IMR-90 (cell line): ENCODE measurements around the gene SLC12A4. TPM values are rescaled to one million over a fixed set of nuclear protein-coding genes. Genes with fewer than 3 reads are reported as not detected.

Source experiments
- ATAC-seq: fragments of 200-7000 bp; cut with Tn5 transposase; 2 replicates; pipeline ENCODE4 v1.9.1; 2020; ENCODE audit warnings: low read depth, mild to moderate bottlenecking, moderate library complexity
- BruUV-seq: library from RNA; stranded (reverse); fragments of 400-500 nt; replicated peaks from 2 replicates; lab custom pipeline; 2021; lab: Mats Ljungman, UMichigan
- CTCF ChIA-PET: fragments of 300-600 bp; formaldehyde crosslinking; extraction: SDS; loops from one replicate; lab custom pipeline; 2021; ENCODE audit warnings: antibody characterized with exemption; lab: Yijun Ruan, JAX
- POLR2A ChIA-PET: fragments of 300-600 bp; sonication (Branson Sonifier 250); formaldehyde crosslinking; loops from one replicate; lab custom pipeline; 2022; ENCODE audit warnings: antibody characterized with exemption; ENCODE audit not compliant: unreplicated experiment; lab: Charles Lee
- DNase-seq: peaks from one replicate; pipeline ENCODE4 v3.0.0; 2013
- H2AFZ ChIP-seq: replicated peaks from 2 replicates; pipeline ENCODE3; 2013; ENCODE audit warnings: low read length, mild to moderate bottlenecking; ENCODE audit not compliant: poor library complexity
- H2AK5ac ChIP-seq: 2 replicates; pipeline ENCODE4 v1.6.1; 2013; ENCODE audit warnings: low read depth, low read length, inconsistent platforms
- H2AK9ac ChIP-seq: replicated peaks from 2 replicates; pipeline ENCODE3; 2013; ENCODE audit warnings: mild to moderate bottlenecking, low read depth, low read length, moderate library complexity; ENCODE audit not compliant: poor library complexity
- H2BK120ac ChIP-seq: 2 replicates; pipeline ENCODE4 v1.6.1; 2013; ENCODE audit warnings: low read depth, low read length, inconsistent platforms
- H2BK15ac ChIP-seq: 3 replicates; pipeline ENCODE4 v1.6.1; 2013; ENCODE audit warnings: low read depth, low read length, inconsistent platforms
- H2BK20ac ChIP-seq: 2 replicates; pipeline ENCODE4 v1.6.1; 2013; ENCODE audit warnings: low read depth, mild to moderate bottlenecking, inconsistent platforms, low read length, moderate library complexity
- H2BK5ac ChIP-seq: 2 replicates; pipeline ENCODE4 v1.6.1; 2013; ENCODE audit warnings: mild to moderate bottlenecking, low read depth, low read length, inconsistent platforms; ENCODE audit not compliant: poor library complexity, severe bottlenecking
- H3K14ac ChIP-seq: replicated peaks from 2 replicates; pipeline ENCODE4 v1.6.1; 2013; ENCODE audit warnings: low read depth, low read length, inconsistent platforms
- H3K18ac ChIP-seq: 2 replicates; pipeline ENCODE4 v1.6.1; 2013; ENCODE audit warnings: low read depth, low read length, control low read depth
- H3K23ac ChIP-seq: 2 replicates; pipeline ENCODE4 v1.6.1; 2013; ENCODE audit warnings: low read depth, low read length, inconsistent platforms
- H3K27ac ChIP-seq: 2 replicates; pipeline ENCODE4 v1.5.1; 2013; ENCODE audit warnings: mild to moderate bottlenecking, control low read depth, low read length; ENCODE audit not compliant: insufficient read depth
- H3K27me3 ChIP-seq: 2 replicates; pipeline ENCODE4 v1.6.1; 2013; ENCODE audit warnings: low read length; ENCODE audit not compliant: control insufficient read depth, insufficient read depth
- H3K36me3 ChIP-seq: 2 replicates; pipeline ENCODE4 v1.6.1; 2013; ENCODE audit warnings: low read length, mixed read lengths; ENCODE audit not compliant: control insufficient read depth, insufficient read depth
- H3K4ac ChIP-seq: 2 replicates; pipeline ENCODE4 v1.6.1; 2013; ENCODE audit warnings: low read depth, low read length, inconsistent platforms
- H3K4me1 ChIP-seq: 2 replicates; pipeline ENCODE4 v1.6.1; 2013; ENCODE audit warnings: low read length, mixed read lengths; ENCODE audit not compliant: control insufficient read depth, insufficient read depth
- H3K4me2 ChIP-seq: 2 replicates; pipeline ENCODE4 v1.6.1; 2013; ENCODE audit warnings: low read depth, mild to moderate bottlenecking, control low read depth, low read length, moderate library complexity
- H3K4me3 ChIP-seq: 2 replicates; pipeline ENCODE4 v1.5.1; 2013; ENCODE audit warnings: low read depth, mild to moderate bottlenecking, control low read depth, low read length, moderate library complexity; ENCODE audit not compliant: insufficient read depth
- H3K56ac ChIP-seq: 2 replicates; pipeline ENCODE4 v1.6.1; 2013; ENCODE audit warnings: low read length, inconsistent platforms; ENCODE audit not compliant: insufficient read depth; ENCODE audit errors: extremely low read depth
- H3K79me1 ChIP-seq, 2 experiments: 2 replicates each; pipeline ENCODE4 v1.6.1; 2013; ENCODE audit warnings: low read length in 2 of 2, inconsistent platforms in 1 of 2, low read depth in 1 of 2
- H3K9ac ChIP-seq: 2 replicates; pipeline ENCODE4 v1.6.1; 2013; ENCODE audit warnings: low read depth, low read length, control low read depth
- H3K9me1 ChIP-seq: 2 replicates; pipeline ENCODE4 v1.6.1; 2013; ENCODE audit warnings: low read length, inconsistent platforms; ENCODE audit not compliant: insufficient read depth
- H3K9me3 ChIP-seq: 2 replicates; pipeline ENCODE4 v1.6.1; 2013; ENCODE audit warnings: low read length; ENCODE audit not compliant: control insufficient read depth, insufficient read depth
- H4K20me1 ChIP-seq: 2 replicates; pipeline ENCODE4 v1.6.1; 2013; ENCODE audit warnings: low read length, inconsistent platforms; ENCODE audit not compliant: insufficient read depth
- H4K5ac ChIP-seq: 2 replicates; pipeline ENCODE4 v1.6.1; 2013; ENCODE audit warnings: mild to moderate bottlenecking, low read depth, low read length, control low read depth
- H4K8ac ChIP-seq, 2 experiments: 2 replicates each; pipeline ENCODE4 v1.6.1; 2013; ENCODE audit warnings: low read depth in 2 of 2, low read length in 2 of 2, control low read depth in 1 of 2, inconsistent platforms in 1 of 2
- H4K91ac ChIP-seq: 2 replicates; pipeline ENCODE4 v1.6.1; 2013; ENCODE audit warnings: low read depth, low read length, inconsistent platforms; ENCODE audit not compliant: insufficient read depth
- CHD1 ChIP-seq: IDR thresholded peaks from 2 replicates; pipeline ENCODE4 v1.6.1; 2012; ENCODE audit warnings: low read depth, low read length, improper control_type of control experiment
- MAZ ChIP-seq: IDR thresholded peaks from 2 replicates; pipeline ENCODE4 v1.6.1; 2012; ENCODE audit warnings: low read depth, mild to moderate bottlenecking, low read length, improper control_type of control experiment, moderate library complexity, borderline replicate concordance
- MXI1 ChIP-seq: IDR thresholded peaks from 2 replicates; pipeline ENCODE4 v1.6.1; 2012; ENCODE audit warnings: low read depth, mild to moderate bottlenecking, low read length, moderate library complexity, borderline replicate concordance
- RAD21 ChIP-seq: IDR thresholded peaks from 2 replicates; pipeline ENCODE4 v1.6.1; 2012; ENCODE audit warnings: low read length, improper control_type of control experiment
- SMC3 ChIP-seq: fragments of 150-350 bp; IDR thresholded peaks from 2 replicates; pipeline ENCODE4 v1.6.1; 2016; ENCODE audit warnings: low read depth, mild to moderate bottlenecking, antibody characterized with exemption, low read length, moderate library complexity
- USF2 ChIP-seq: fragments of 150-350 bp; IDR thresholded peaks from 2 replicates; pipeline ENCODE4 v1.6.1; 2017; ENCODE audit warnings: mild to moderate bottlenecking, antibody characterized with exemption, low read length, low read depth
- WGBS, 2 experiments: methylation state at CpG; one replicate each; pipeline versions ENCODE4 v1.1.5 to v1.1.7; 2013; ENCODE audit warnings: missing lambda C conversion rate in 2 of 2; ENCODE audit not compliant: insufficient read length in 1 of 2; ENCODE audit errors: extremely low coverage in 2 of 2; 5-methylcytosine and 5-hydroxymethylcytosine counted together
- dilution Hi-C: fragments of 300-500 bp; cut with HindIII; formaldehyde crosslinking; loops from one replicate; pipeline ENCODE4 v1.14.3; 2018; ENCODE audit warnings: low sequenced_read_pairs; ENCODE audit not compliant: unreplicated experiment
- in situ Hi-C: fragments of 300-500 bp; cut with MboI; formaldehyde crosslinking; loops from 3 replicates; pipeline ENCODE4 v1.14.3; 2019; ENCODE audit warnings: low sequenced_read_pairs, inconsistent platforms, mixed read lengths
- intact Hi-C: fragments of 100-400 bp; cut with micrococcal nuclease; formaldehyde crosslinking; loops from 2 replicates; pipeline ENCODE4 v1.10.0; 2022
- polyA plus RNA-seq, 3 experiments: library from polyadenylated mRNA; depleted of rRNA; stranded (reverse); fragments of >200 nt; gene quantifications; 2 replicates each; pipeline ENCODE4 v1.2.3, GENCODE V29; 2012; ENCODE audit warnings: low replicate concordance in 1 of 3
- total RNA-seq: library from RNA; depleted of rRNA; stranded (reverse); fragments of >200 nt; gene quantifications from 2 replicates; pipeline ENCODE4 v1.2.3, GENCODE V29; 2012

Gene SLC12A4
- total and polyA plus RNA-seq, 2 of the 4 experiments (the other 2 are of a cell fraction) = 36.6 to 132 TPM

GRCh38 chr16:67987460-67988160 is 19.2 kb upstream of the SLC12A4 start:
- no peak overlapping the region for H3K9ac ChIP-seq
- no peak for DNase-seq

More at GRCh38 chr16:67987460-67988160, 19.2 kb upstream of the SLC12A4 start:
- Histone ChIP-seq H3K27ac (no peak overlapping the region), H3K18ac (no peak overlapping the region), H2BK5ac (no peak overlapping the region), H3K56ac (no peak overlapping the region), H3K79me1 (no peaks in the 10 kb centered on the region), H2BK15ac (no peak overlapping the region), H3K4me1 (peaks cover 1% of the 10 kb centered on the region; the same call in 1 of the 2 replicates), H2AFZ (peak overlapping the region; percentile 34), H3K36me3 (no peaks in the 10 kb centered on the region), H4K20me1 (no peaks in the 10 kb centered on the region), H3K4me2 (no peak overlapping the region), H4K91ac (no peak overlapping the region), H3K23ac (no peak overlapping the region), H3K4ac (no peak overlapping the region), H2BK120ac (no peak overlapping the region), H3K27me3 (peaks cover 5% of the 10 kb centered on the region; the same call in 1 of the 2 replicates), H4K5ac (no peak overlapping the region), H2AK9ac (peak overlapping the region; percentile 25), H3K9me3 (no peaks in the 10 kb centered on the region), H2AK5ac (no peak overlapping the region), H3K4me3 (no peak overlapping the region), H2BK20ac (no peak overlapping the region), H3K14ac (no peak overlapping the region), H4K8ac (no peak overlapping the region), H3K9me1 (no peaks in the 10 kb centered on the region)
- ChIA-PET CTCF (interaction anchor here (0.6 kb wide), 1 partner anchor 258 kb away, joined by 4 read pairs; the partner anchor contains the start of gene PLA2G15), POLR2A (interaction anchor here (0.6 kb wide), 1 partner anchor 104 kb away, joined by 3 read pairs; no protein-coding TSS in a partner anchor)
- TF ChIP-seq MAZ (no peak), USF2 (no peak), CHD1 (no peak), RAD21 (no peak), SMC3 (no peak), MXI1 (no peak)
- no TSS peak for BruUV-seq
- 50% methylated on average over 2 of the region's 11 CpGs; no CpG with 5 or more reads in 1 of the 2 experiments for WGBS, 2 experiments
- in situ Hi-C loops (loop anchor here (10.0 kb wide), 1 partner anchor 237 kb away; no protein-coding TSS in a partner anchor), dilution Hi-C loops (no loop called here), intact Hi-C loops (no loop called here)
- ATAC-seq = no peak
